Hepatocyte (in vitro differentiated cells): ENCODE measurements around the gene CDC45. TPM values are rescaled to one million over a fixed set of nuclear protein-coding genes. Genes with fewer than 3 reads are reported as not detected.

Experiments used
- DNase-seq: peaks from one replicate; pipeline ENCODE4 v3.0.0-alpha.2; 2016; ENCODE audit warnings: low spot score
- H2AFZ ChIP-seq: fragments of 200-600 bp; sonication (generic); 2 replicates; pipeline ENCODE4 v1.6.0; 2016; ENCODE audit warnings: antibody characterized with exemption, mild to moderate bottlenecking
- H3K27ac ChIP-seq: fragments of 200-600 bp; sonication (generic); 2 replicates; pipeline ENCODE4 v1.5.1; 2016; ENCODE audit warnings: mild to moderate bottlenecking
- H3K27me3 ChIP-seq: fragments of 200-600 bp; sonication (generic); 2 replicates; pipeline ENCODE4 v1.6.1; 2016
- H3K36me3 ChIP-seq: fragments of 200-600 bp; sonication (generic); replicated peaks from 2 replicates; pipeline ENCODE4 v1.5.1; 2016; ENCODE audit warnings: low read depth; ENCODE audit not compliant: insufficient read depth
- H3K4me1 ChIP-seq: fragments of 200-600 bp; sonication (generic); 2 replicates; pipeline ENCODE4 v1.5.1; 2016; ENCODE audit warnings: mild to moderate bottlenecking, moderate library complexity; ENCODE audit not compliant: insufficient read depth
- H3K4me2 ChIP-seq: fragments of 200-600 bp; sonication (generic); 2 replicates; pipeline ENCODE4 v1.6.0; 2016
- H3K4me3 ChIP-seq: fragments of 200-600 bp; sonication (generic); 2 replicates; pipeline ENCODE4 v1.5.1; 2016; ENCODE audit warnings: mild to moderate bottlenecking
- H3K79me2 ChIP-seq: fragments of 200-600 bp; sonication (generic); 2 replicates; pipeline ENCODE4 v1.6.0; 2017; ENCODE audit warnings: mild to moderate bottlenecking
- H3K9me2 ChIP-seq: fragments of 200-600 bp; sonication (generic); replicated peaks from 2 replicates; pipeline ENCODE4 v1.6.0; 2017; ENCODE audit warnings: mild to moderate bottlenecking; ENCODE audit not compliant: insufficient read depth
- H3K9me3 ChIP-seq: fragments of 200-600 bp; sonication (generic); 2 replicates; pipeline ENCODE4 v1.5.1; 2016; ENCODE audit warnings: low read depth, mild to moderate bottlenecking
- H4K20me1 ChIP-seq: fragments of 200-600 bp; sonication (generic); 2 replicates; pipeline ENCODE4 v1.6.0; 2016; ENCODE audit warnings: mild to moderate bottlenecking; ENCODE audit not compliant: insufficient read depth, poor library complexity, severe bottlenecking
- CTCF ChIP-seq: fragments of 200-600 bp; sonication (generic); IDR thresholded peaks from 2 replicates; pipeline ENCODE4 v1.5.1; 2016; ENCODE audit warnings: antibody characterized with exemption, mild to moderate bottlenecking; ENCODE audit not compliant: poor library complexity
- EZH2 ChIP-seq: fragments of 200-600 bp; sonication (generic); IDR thresholded peaks from 2 replicates; pipeline ENCODE4 v1.6.1; 2016; ENCODE audit warnings: antibody characterized with exemption, mild to moderate bottlenecking, borderline replicate concordance
- EZH2phosphoT487 ChIP-seq: fragments of 200-600 bp; sonication (generic); IDR thresholded peaks from one replicate; pipeline ENCODE4 v1.6.1; 2018; ENCODE audit warnings: antibody characterized with exemption, mild to moderate bottlenecking, low read depth, moderate library complexity; ENCODE audit not compliant: unreplicated experiment, severe bottlenecking
- WGBS: methylation state at CpG from one replicate; pipeline ENCODE4 v1.1.6; 2016; ENCODE audit warnings: low lambda C conversion rate; ENCODE audit errors: missing lambda C conversion rate; 5-methylcytosine and 5-hydroxymethylcytosine counted together
- polyA plus RNA-seq: library from polyadenylated mRNA; unstranded; fragments of >200 nt; fragmentation: Nextera tagmentation; extraction: Ambion mirVana; gene quantifications from 2 replicates; pipeline ENCODE4 v1.2.1, GENCODE V29; 2016
- total RNA-seq: library from RNA; depleted of rRNA; stranded (reverse); fragments of >200 nt; gene quantifications from 2 replicates; pipeline ENCODE4 v1.2.3, GENCODE V29; 2014

Gene CDC45
- total and polyA plus RNA-seq, 2 experiments from 2014 or later = 3.5 to 6.5 TPM

DNA sequence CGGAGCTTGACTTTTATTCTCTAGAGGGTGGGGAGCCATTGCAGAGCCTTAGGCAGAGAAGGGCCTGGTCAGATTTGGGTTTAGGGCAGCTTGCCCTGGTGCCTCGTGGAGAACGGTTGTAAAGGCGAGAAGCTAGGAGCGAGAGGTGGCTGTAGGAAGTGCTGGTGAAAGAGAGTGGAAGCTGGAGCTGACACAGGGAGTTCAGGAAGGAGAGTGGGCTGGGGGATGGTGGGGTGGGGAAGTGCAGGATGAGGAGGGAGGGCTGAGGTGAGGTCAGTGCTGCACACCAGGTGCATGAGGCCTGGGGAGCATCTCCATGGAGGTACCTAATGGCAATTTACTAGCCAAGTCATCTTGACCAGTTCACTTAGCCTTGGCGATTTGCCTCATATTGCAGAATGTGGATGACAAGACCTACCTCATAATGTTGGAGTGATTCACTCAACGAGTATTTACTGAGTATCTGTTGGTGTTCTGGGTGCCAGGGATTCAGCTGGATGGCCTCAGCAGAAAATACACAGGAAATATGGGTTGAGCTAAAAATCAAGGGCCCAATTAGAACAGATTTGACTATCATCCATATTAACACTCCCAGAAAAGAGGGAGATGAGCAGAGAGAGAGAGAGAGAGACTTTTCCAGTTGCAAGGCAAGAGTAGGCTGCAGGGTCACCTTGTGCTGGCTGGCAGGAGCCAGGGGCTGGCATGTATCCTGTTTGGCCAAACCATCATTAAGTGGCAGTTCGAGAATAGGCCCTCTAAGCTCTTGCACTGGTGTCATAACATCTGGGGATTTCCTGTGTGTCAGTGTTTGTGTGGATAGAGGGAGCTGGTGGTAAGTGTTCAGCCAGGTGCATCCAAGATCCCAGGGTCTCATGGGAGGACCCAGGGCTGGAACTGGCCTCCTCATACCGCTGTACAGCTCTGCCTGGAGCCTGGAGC lies 88.9 kb downstream of the CDC45 start:
- H3K9me3 ChIP-seq = no peaks in the 10 kb centered on the region
- no peak overlapping the region for H3K4me3 ChIP-seq
- no peaks in the 10 kb centered on the region for H3K79me2 ChIP-seq
- H3K9me2 ChIP-seq = no peaks in the 10 kb centered on the region
- H3K36me3 ChIP-seq = no peaks in the 10 kb centered on the region
- H3K4me1 ChIP-seq = no peaks in the 10 kb centered on the region
- no peak overlapping the region for H3K27ac ChIP-seq
- H2AFZ ChIP-seq = no peak overlapping the region
- 83% methylated on average over 9 of the region's 9 CpGs for WGBS
- no peak overlapping the region for H3K4me2 ChIP-seq
- no peaks in the 10 kb centered on the region for H3K27me3 ChIP-seq
- TF ChIP-seq CTCF (no peak), EZH2phosphoT487 (no peak), EZH2 (no peak)
- no peak for DNase-seq
- no peaks in the 10 kb centered on the region for H4K20me1 ChIP-seq

GRCh38 chr22:19569276-19569640 lies 89.5 kb downstream of the CDC45 start:
- TF ChIP-seq CTCF (no peak), EZH2phosphoT487 (no peak), EZH2 (no peak)
- WGBS = 86% methylated on average over 1 of the region's 1 CpG
- no peaks in the 10 kb centered on the region for H3K4me1 ChIP-seq
- H3K9me3 ChIP-seq = no peaks in the 10 kb centered on the region
- no peaks in the 10 kb centered on the region for H3K79me2 ChIP-seq
- no peak overlapping the region for H2AFZ ChIP-seq
- DNase-seq = no peak
- no peak overlapping the region for H3K27ac ChIP-seq
- no peaks in the 10 kb centered on the region for H3K9me2 ChIP-seq
- H3K36me3 ChIP-seq = no peaks in the 10 kb centered on the region
- no peaks in the 10 kb centered on the region for H3K27me3 ChIP-seq
- H3K4me3 ChIP-seq = no peak overlapping the region
- H4K20me1 ChIP-seq = no peaks in the 10 kb centered on the region
- H3K4me2 ChIP-seq = no peak overlapping the region

DNA sequence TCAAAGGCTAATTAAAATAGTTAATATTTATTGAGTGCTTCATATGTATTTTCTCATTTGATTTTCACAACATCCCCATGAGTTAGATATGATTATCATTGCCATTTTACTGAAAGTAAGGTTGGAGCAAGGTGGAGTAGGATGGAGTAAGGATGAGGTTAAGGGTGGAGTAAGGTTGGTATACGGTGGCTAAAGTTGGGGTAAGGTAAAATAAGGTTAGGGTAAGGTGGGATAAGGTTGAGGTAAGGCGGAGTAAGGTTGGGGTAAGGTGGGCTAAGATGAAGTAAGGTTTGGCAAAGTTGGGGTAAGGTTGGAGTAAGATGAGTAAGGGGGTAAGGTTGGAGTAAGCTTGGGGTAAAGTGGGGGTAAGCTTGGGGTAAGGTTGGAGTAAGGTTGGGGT lies 90.3 kb downstream of the CDC45 start:
- no peak for DNase-seq
- no peaks in the 10 kb centered on the region for H4K20me1 ChIP-seq
- no peaks in the 10 kb centered on the region for H3K4me1 ChIP-seq
- no peaks in the 10 kb centered on the region for H3K9me2 ChIP-seq
- H3K9me3 ChIP-seq = no peaks in the 10 kb centered on the region
- H3K4me2 ChIP-seq = no peak overlapping the region
- no peaks in the 10 kb centered on the region for H3K79me2 ChIP-seq
- no peak overlapping the region for H2AFZ ChIP-seq
- TF ChIP-seq EZH2phosphoT487 (no peak), CTCF (no peak), EZH2 (no peak)
- WGBS = 88% methylated on average over 2 of the region's 2 CpGs
- no peaks in the 10 kb centered on the region for H3K27me3 ChIP-seq
- no peaks in the 10 kb centered on the region for H3K36me3 ChIP-seq
- no peak overlapping the region for H3K27ac ChIP-seq
- H3K4me3 ChIP-seq = no peak overlapping the region

Other genes with a start within 250 kb of the CDC45 start
- 2.2 and 4.3 TPM in 2 replicates for gene CLTCL1, start 188.2 kb upstream of the CDC45 start, total RNA-seq
- gene CLTCL1, start 188.2 kb upstream of the CDC45 start, polyA plus RNA-seq = 3.7 and 6.1 TPM in 2 replicates
- gene HIRA, start 48.2 kb upstream of the CDC45 start, total RNA-seq = 23.6 and 30.6 TPM in 2 replicates
- gene HIRA, start 48.2 kb upstream of the CDC45 start, polyA plus RNA-seq = 17.4 and 23.5 TPM in 2 replicates
- 25.9 and 28.1 TPM in 2 replicates for gene MRPL40, start 47.4 kb upstream of the CDC45 start, total RNA-seq
- gene MRPL40, start 47.4 kb upstream of the CDC45 start, polyA plus RNA-seq = 57.6 and 62.9 TPM in 2 replicates
- gene C22orf39, start 32.2 kb upstream of the CDC45 start, total RNA-seq = 26.4 and 29.5 TPM in 2 replicates
- gene C22orf39, start 32.2 kb upstream of the CDC45 start, polyA plus RNA-seq = 29.0 and 32.4 TPM in 2 replicates
- gene UFD1, start 727 bp upstream of the CDC45 start, total RNA-seq = 48.6 and 51.5 TPM in 2 replicates
- 79.1 and 86.0 TPM in 2 replicates for gene UFD1, start 727 bp upstream of the CDC45 start, polyA plus RNA-seq
- gene CLDN5, start 44.5 kb downstream of the CDC45 start, total RNA-seq = 4.9 and 8.9 TPM in 2 replicates
- 9.9 and 12.0 TPM in 2 replicates for gene CLDN5, start 44.5 kb downstream of the CDC45 start, polyA plus RNA-seq
- 4.3 and 10.0 TPM in 2 replicates for gene SEPTIN5, start 234.6 kb downstream of the CDC45 start, total RNA-seq
- 9.4 and 9.7 TPM in 2 replicates for gene SEPTIN5, start 234.6 kb downstream of the CDC45 start, polyA plus RNA-seq
- 1.0 and 2.5 TPM in 2 replicates for gene GP1BB, start 243.6 kb downstream of the CDC45 start, total RNA-seq
- gene GP1BB, start 243.6 kb downstream of the CDC45 start, polyA plus RNA-seq = 2.4 and 2.8 TPM in 2 replicates